ENCODE measurements around the gene CEP76.

GRCh38 chr18:12703664-12704063 lies 1.1 kb upstream of the CEP76 start:
- TF ChIP-seq EZH2phosphoT487 (IDR thresholded peaks at IDR 0.05; ENCODE audit: borderline replicate concordance) (no peak), MAX (IDR thresholded peaks at IDR 0.05) (no peak), POLR2A (IDR thresholded peaks at IDR 0.05; ENCODE audit: borderline replicate concordance, extremely low read depth, insufficient read depth, insufficient read length) (no peak), POLR2AphosphoS5 (IDR thresholded peaks at IDR 0.05; ENCODE audit: low read depth, low read length) (no peak), TCF7L2 (IDR thresholded peaks at IDR 0.05; ENCODE audit: borderline replicate concordance, extremely low read depth, insufficient read depth, insufficient read length) (no peak)
- TF ChIP-seq, protein P1, sequence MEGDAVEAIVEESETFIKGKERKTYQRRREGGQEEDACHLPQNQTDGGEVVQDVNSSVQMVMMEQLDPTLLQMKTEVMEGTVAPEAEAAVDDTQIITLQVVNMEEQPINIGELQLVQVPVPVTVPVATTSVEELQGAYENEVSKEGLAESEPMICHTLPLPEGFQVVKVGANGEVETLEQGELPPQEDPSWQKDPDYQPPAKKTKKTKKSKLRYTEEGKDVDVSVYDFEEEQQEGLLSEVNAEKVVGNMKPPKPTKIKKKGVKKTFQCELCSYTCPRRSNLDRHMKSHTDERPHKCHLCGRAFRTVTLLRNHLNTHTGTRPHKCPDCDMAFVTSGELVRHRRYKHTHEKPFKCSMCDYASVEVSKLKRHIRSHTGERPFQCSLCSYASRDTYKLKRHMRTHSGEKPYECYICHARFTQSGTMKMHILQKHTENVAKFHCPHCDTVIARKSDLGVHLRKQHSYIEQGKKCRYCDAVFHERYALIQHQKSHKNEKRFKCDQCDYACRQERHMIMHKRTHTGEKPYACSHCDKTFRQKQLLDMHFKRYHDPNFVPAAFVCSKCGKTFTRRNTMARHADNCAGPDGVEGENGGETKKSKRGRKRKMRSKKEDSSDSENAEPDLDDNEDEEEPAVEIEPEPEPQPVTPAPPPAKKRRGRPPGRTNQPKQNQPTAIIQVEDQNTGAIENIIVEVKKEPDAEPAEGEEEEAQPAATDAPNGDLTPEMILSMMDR (IDR thresholded peaks at IDR 0.05 in 2 of 3, conservative IDR thresholded peaks at IDR 0.05 in 1 of 3; ENCODE audit: borderline replicate concordance in 1 of 3, insufficient read depth in 1 of 3, low read depth in 2 of 3, low read length in 2 of 3): no peak
- TF ChIP-seq, protein P2, sequence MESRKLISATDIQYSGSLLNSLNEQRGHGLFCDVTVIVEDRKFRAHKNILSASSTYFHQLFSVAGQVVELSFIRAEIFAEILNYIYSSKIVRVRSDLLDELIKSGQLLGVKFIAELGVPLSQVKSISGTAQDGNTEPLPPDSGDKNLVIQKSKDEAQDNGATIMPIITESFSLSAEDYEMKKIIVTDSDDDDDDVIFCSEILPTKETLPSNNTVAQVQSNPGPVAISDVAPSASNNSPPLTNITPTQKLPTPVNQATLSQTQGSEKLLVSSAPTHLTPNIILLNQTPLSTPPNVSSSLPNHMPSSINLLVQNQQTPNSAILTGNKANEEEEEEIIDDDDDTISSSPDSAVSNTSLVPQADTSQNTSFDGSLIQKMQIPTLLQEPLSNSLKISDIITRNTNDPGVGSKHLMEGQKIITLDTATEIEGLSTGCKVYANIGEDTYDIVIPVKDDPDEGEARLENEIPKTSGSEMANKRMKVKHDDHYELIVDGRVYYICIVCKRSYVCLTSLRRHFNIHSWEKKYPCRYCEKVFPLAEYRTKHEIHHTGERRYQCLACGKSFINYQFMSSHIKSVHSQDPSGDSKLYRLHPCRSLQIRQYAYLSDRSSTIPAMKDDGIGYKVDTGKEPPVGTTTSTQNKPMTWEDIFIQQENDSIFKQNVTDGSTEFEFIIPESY (IDR thresholded peaks at IDR 0.05; ENCODE audit: extremely low read depth, insufficient replicate concordance, low read length): no peak
